ENCODE measurements around the gene ACTRT2. TPM values are rescaled to one million over a fixed set of nuclear protein-coding genes. Genes with fewer than 3 reads are reported as not detected.

Gene ACTRT2
- total and polyA plus RNA-seq, 2 of the 8 experiments (the other 6 are each of a cell fraction or from before 2014, with no cell fraction given): not detected

DNA sequence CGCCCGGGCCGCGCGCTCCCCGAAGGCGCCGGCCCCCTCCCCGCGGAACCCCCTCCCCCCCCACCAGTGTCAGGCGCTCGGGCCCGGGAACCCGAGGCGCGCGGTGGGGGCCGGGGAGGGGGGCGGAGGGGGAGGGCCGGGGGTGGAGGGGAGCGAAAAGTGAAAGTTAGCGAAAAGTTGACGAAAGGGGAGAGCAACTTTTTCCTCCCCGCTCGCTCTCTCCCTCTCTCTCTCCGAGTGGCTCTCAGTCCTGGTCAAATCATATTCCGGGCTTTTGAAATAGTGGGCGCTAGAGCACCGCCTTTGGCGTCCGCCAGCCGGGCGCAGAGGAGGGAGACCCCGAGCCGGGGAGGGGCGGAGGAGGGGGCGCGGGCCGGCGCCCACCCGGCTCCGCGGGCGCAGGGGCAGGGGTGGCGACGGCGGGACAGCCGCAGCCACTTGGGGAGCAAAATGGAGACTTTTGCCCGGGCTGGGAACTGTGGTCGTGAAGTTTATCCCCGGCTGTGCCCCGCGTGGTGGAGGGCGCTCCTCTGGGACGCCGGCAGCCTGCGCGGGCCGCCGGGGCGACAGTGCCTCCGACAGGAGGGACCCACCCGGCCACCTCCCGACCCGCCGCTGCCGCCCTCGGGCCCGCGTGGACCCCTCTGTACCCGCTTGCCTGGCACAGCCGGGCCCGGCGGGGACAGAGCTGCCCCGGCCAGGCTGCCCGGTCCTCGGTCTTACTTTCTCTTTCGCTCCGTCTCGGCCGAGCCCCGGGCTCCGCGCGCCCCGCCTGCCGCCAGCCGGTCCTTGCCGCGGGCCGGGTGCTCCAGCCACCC lies 48.4 kb downstream of the ACTRT2 start:
- Histone ChIP-seq H3K14ac (ENCODE audit: insufficient read length) (no peak overlapping the region), H2AFZ (ENCODE audit: low read length) (no peak overlapping the region), H3K27me3 (replicated peaks in 1 of 4; ENCODE audit: control insufficient read depth in 3 of 4, extremely low read depth in 1 of 4, insufficient read depth in 3 of 4, low read length in 3 of 4) (peaks cover 88 to 96% (median 92%) of the 10 kb centered on the region in 4 experiments), H3K36me3 (ENCODE audit: control insufficient read depth in 2 of 4, insufficient read depth in 4 of 4, low read length in 3 of 4) (peaks cover 0 to 18% (median 0%) of the 10 kb centered on the region in 4 experiments; a peak in 1 of 8 replicates), H3K9me3 (ENCODE audit: insufficient read depth in 2 of 2, low read depth in 1 of 2, low read length in 1 of 2) (no peaks in the 10 kb centered on the region; a peak in 1 of 4 replicates), H4K20me1 (replicated peaks in 1 of 2; ENCODE audit: control insufficient read depth in 1 of 2, insufficient read depth in 2 of 2, low read length in 2 of 2) (peaks cover 9 to 24% of the 10 kb centered on the region in 2 experiments), H3K4me3 (ENCODE audit: extremely low read depth in 1 of 4, insufficient read depth in 2 of 4, low read depth in 3 of 4, low read length in 4 of 4) (peak overlapping the region; percentile 19 to 66 (median 35)), H2AK5ac (ENCODE audit: low read depth, low read length) (no peak overlapping the region), H3K27ac (ENCODE audit: low read depth, low read length) (no peak overlapping the region), H3K9ac (replicated peaks in 1 of 4; ENCODE audit: extremely low read depth in 1 of 4, low read depth in 3 of 4, low read length in 3 of 4) (no peak overlapping the region), H2BK12ac (ENCODE audit: low read depth, low read length) (no peak overlapping the region), H3K56ac (replicated peaks; ENCODE audit: insufficient read length, low read depth, low read length) (no peak overlapping the region), H2BK120ac (replicated peaks; ENCODE audit: low read depth, low read length) (no peak overlapping the region), H2BK5ac (ENCODE audit: low read depth, low read length) (no peak overlapping the region), H4K91ac (replicated peaks; ENCODE audit: insufficient read length, low read length) (no peak overlapping the region), H4K8ac (ENCODE audit: extremely low read depth, insufficient read depth, low read length) (no peak overlapping the region), H2BK15ac (ENCODE audit: low read length) (no peak overlapping the region), H4K5ac (ENCODE audit: insufficient read length, low read depth, low read length) (no peak overlapping the region), H3K4me2 (ENCODE audit: insufficient read depth in 1 of 2, low read depth in 2 of 2, low read length in 2 of 2) (peak overlapping the region; percentile 68 to 75), H3K79me2 (ENCODE audit: control insufficient read depth in 1 of 2, insufficient read depth in 2 of 2, low read length in 2 of 2) (no peaks in the 10 kb centered on the region), H2BK20ac (ENCODE audit: low read length) (no peak overlapping the region), H3K4ac (replicated peaks; ENCODE audit: insufficient read length, low read depth, low read length) (no peak overlapping the region), H3K79me1 (ENCODE audit: low read depth, low read length) (no peaks in the 10 kb centered on the region), H3K4me1 (replicated peaks in 1 of 4; ENCODE audit: control insufficient read depth in 3 of 4, insufficient read depth in 4 of 4, low read length in 3 of 4) (peaks cover 0 to 49% (median 33%) of the 10 kb centered on the region in 4 experiments; a peak in 6 of 7 replicates), H3K23ac (ENCODE audit: insufficient read length) (no peak overlapping the region), H3K18ac (ENCODE audit: extremely low read depth, low read length) (no peak overlapping the region), H3K23me2 (ENCODE audit: low read depth, low read length) (peaks cover 13% of the 10 kb centered on the region; the same call in 1 of the 2 replicates)
- ChIA-PET POLR2A (ENCODE audit: partially characterized antibody) (interaction anchor here (0.7 kb wide), 1 partner anchor 34 kb away, joined by 3 read pairs; no protein-coding TSS in a partner anchor), CTCF (ENCODE audit: partially characterized antibody) (no interaction called here)
- FAIRE-seq (no peak), DNase-seq (ENCODE audit: low read depth in 1 of 2, low spot score in 2 of 2) (peak in 1 of 2 experiments; percentile 67)
- 4% methylated on average over 17 of the region's 91 CpGs; no CpG with 5 or more reads in 1 of the 2 experiments for WGBS, 2 experiments (ENCODE audit: extremely low coverage in 1 of 2, insufficient coverage in 1 of 2, insufficient read length in 1 of 2, insufficient replicate concordance in 2 of 2, low coverage in 1 of 2, low lambda C conversion rate in 2 of 2, missing lambda C conversion rate in 1 of 2)
- peak; percentile 60 to 70 for TF ChIP-seq RAD21 (IDR thresholded peaks at IDR 0.05 in 1 of 2, conservative IDR thresholded peaks at IDR 0.05 in 1 of 2; ENCODE audit: low read depth in 2 of 2, low read length in 2 of 2)
- peak in 1 of 3 experiments; percentile 47; a peak in 2 of 4 replicates for TF ChIP-seq CTCF (IDR thresholded peaks at IDR 0.05; ENCODE audit: control extremely low read depth in 1 of 3, insufficient read depth in 1 of 3, low read depth in 1 of 3, low read length in 3 of 3)

All from H1 (cell line).